GM23248 (cell line): ENCODE measurements around the gene NR1H4. TPM values are rescaled to one million over a fixed set of nuclear protein-coding genes. Genes with fewer than 3 reads are reported as not detected.

Source experiments
- DNase-seq: peaks from one replicate; pipeline ENCODE4 v3.0.0-alpha.2; 2015
- H2AFZ ChIP-seq: fragments of 200-600 bp; sonication (generic); 2 replicates; pipeline ENCODE4 v1.6.1; 2016; ENCODE audit warnings: antibody characterized with exemption
- H3F3A ChIP-seq: fragments of 200-600 bp; sonication (generic); 2 replicates; pipeline ENCODE4 v1.6.1; 2016; ENCODE audit warnings: mild to moderate bottlenecking, antibody characterized with exemption, mixed run types; ENCODE audit not compliant: insufficient read depth
- H3K27ac ChIP-seq: fragments of 200-600 bp; sonication (generic); 2 replicates; pipeline ENCODE4 v1.5.1; 2016; ENCODE audit warnings: mild to moderate bottlenecking
- H3K27me3 ChIP-seq: fragments of 200-600 bp; sonication (generic); replicated peaks from 2 replicates; pipeline ENCODE4 v1.6.1; 2016; ENCODE audit warnings: mild to moderate bottlenecking; ENCODE audit not compliant: insufficient read depth
- H3K36me3 ChIP-seq: fragments of 200-600 bp; sonication (generic); 2 replicates; pipeline ENCODE4 v1.6.1; 2016; ENCODE audit warnings: low read depth, mild to moderate bottlenecking
- H3K4me1 ChIP-seq: fragments of 200-600 bp; sonication (generic); 2 replicates; pipeline ENCODE4 v1.6.1; 2016; ENCODE audit warnings: mild to moderate bottlenecking; ENCODE audit not compliant: insufficient read depth
- H3K4me2 ChIP-seq: fragments of 200-600 bp; sonication (generic); one replicate; pipeline ENCODE4 v1.6.1; 2016; ENCODE audit warnings: mild to moderate bottlenecking; ENCODE audit not compliant: unreplicated experiment
- H3K4me3 ChIP-seq: fragments of 200-600 bp; sonication (generic); 2 replicates; pipeline ENCODE4 v1.5.1; 2016; ENCODE audit warnings: mild to moderate bottlenecking
- H3K79me2 ChIP-seq: fragments of 200-600 bp; sonication (generic); 2 replicates; pipeline ENCODE4 v1.6.1; 2016; ENCODE audit warnings: mild to moderate bottlenecking; ENCODE audit not compliant: insufficient read depth
- H3K9ac ChIP-seq: fragments of 200-600 bp; sonication (generic); 2 replicates; pipeline ENCODE4 v1.6.1; 2016; ENCODE audit warnings: mild to moderate bottlenecking
- H3K9me2 ChIP-seq: fragments of 200-600 bp; sonication (generic); 2 replicates; pipeline ENCODE4 v1.6.1; 2016; ENCODE audit warnings: mixed run types, mild to moderate bottlenecking, moderate library complexity; ENCODE audit not compliant: insufficient read depth
- H3K9me3 ChIP-seq: fragments of 200-600 bp; sonication (generic); one replicate; pipeline ENCODE4 v1.6.1; 2017; ENCODE audit warnings: low read depth
- H4K20me1 ChIP-seq: fragments of 200-600 bp; sonication (generic); 2 replicates; pipeline ENCODE4 v1.6.0; 2016; ENCODE audit not compliant: insufficient read depth
- EZH2 ChIP-seq: fragments of 200-600 bp; sonication (generic); IDR thresholded peaks from 2 replicates; pipeline ENCODE4 v1.6.1; 2018; ENCODE audit warnings: antibody characterized with exemption, mild to moderate bottlenecking; ENCODE audit not compliant: insufficient read depth, poor library complexity, severe bottlenecking
- EZH2phosphoT487 ChIP-seq: fragments of 200-600 bp; sonication (generic); IDR thresholded peaks from 2 replicates; pipeline ENCODE4 v1.6.1; 2018; ENCODE audit warnings: antibody characterized with exemption, moderate library complexity, mild to moderate bottlenecking, low read depth; ENCODE audit not compliant: insufficient read depth
- WGBS, 2 experiments: methylation state at CpG; one replicate each; pipeline ENCODE4 v1.1.6; 2015 to 2017; ENCODE audit warnings: low lambda C conversion rate in 2 of 2, low coverage in 1 of 2; ENCODE audit errors: missing lambda C conversion rate in 2 of 2; 5-methylcytosine and 5-hydroxymethylcytosine counted together
- in situ Hi-C: fragments of 300-500 bp; cut with MboI; formaldehyde crosslinking; loops from 2 replicates; pipeline ENCODE4 v1.15.0; 2020
- polyA plus RNA-seq: library from polyadenylated mRNA; unstranded; fragments of >200 nt; fragmentation: Nextera tagmentation; extraction: Ambion mirVana; gene quantifications from 2 replicates; pipeline ENCODE4 v1.2.1, GENCODE V29; 2016
- total RNA-seq: library from RNA; depleted of rRNA; stranded (reverse); fragments of >200 nt; shearing (Covaris generic); gene quantifications from 2 replicates; pipeline ENCODE4 v1.2.3, GENCODE V29; 2014

NR1H4 gene
- total and polyA plus RNA-seq, 2 experiments from 2014 or later, result not detected

DNA sequence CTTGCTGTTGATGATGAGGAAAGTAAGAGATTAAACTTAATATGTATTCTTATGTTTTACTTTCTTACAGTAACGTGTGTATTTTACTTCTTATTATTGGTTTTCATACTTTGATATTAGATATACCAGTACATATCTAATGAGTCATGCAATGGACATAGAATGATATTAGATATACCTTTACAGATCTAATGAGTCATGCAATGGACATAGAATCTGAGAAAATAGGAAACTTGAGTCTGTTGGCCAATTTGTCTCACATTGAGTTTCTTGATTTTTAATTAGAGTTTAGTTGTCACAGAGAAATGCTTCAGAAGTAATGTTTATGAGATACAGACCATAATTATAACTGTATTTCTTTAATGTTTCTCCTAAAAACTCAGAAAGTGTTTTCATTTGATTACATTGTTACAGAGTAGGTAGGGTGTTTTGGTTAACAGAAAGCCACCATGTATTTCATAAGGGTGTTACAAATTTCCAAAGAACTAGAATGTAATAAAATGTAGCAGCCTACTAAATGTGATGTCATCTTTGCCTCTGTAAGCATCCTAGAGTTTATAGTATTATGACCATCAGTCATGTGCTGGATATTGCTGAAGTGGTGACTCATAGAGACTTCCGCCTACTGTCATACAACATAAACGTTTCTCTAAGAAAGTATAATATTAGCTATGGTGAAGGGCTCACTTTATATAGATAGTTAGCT is 102.8 kb downstream of the NR1H4 start:
- H3K27ac ChIP-seq, result 0 out of 2 replicates have a peak overlapping the region, but pooled peaks have one; percentile 7
- peaks cover 18% of the 10 kb centered on the region; the same call in 1 of the 2 replicates for H3K4me1 ChIP-seq
- TF ChIP-seq EZH2 (no peak), EZH2phosphoT487 (no peak)
- no peak overlapping the region for H3K4me3 ChIP-seq
- no peaks in the 10 kb centered on the region for H3K27me3 ChIP-seq
- no peak overlapping the region for H2AFZ ChIP-seq
- no peaks in the 10 kb centered on the region for H4K20me1 ChIP-seq
- H3K79me2 ChIP-seq, result peaks cover 66% of the 10 kb centered on the region
- no peaks in the 10 kb centered on the region for H3F3A ChIP-seq
- no peak overlapping the region for H3K9ac ChIP-seq
- WGBS, 2 experiments, result 33% methylated on average over 3 of the region's 3 CpGs
- no peaks in the 10 kb centered on the region for H3K9me3 ChIP-seq
- no peaks in the 10 kb centered on the region for H3K36me3 ChIP-seq
- in situ Hi-C loops, result no loop called here
- peak; percentile 92 for DNase-seq
- peak overlapping the region; percentile 12 for H3K4me2 ChIP-seq
- no peaks in the 10 kb centered on the region for H3K9me2 ChIP-seq

DNA sequence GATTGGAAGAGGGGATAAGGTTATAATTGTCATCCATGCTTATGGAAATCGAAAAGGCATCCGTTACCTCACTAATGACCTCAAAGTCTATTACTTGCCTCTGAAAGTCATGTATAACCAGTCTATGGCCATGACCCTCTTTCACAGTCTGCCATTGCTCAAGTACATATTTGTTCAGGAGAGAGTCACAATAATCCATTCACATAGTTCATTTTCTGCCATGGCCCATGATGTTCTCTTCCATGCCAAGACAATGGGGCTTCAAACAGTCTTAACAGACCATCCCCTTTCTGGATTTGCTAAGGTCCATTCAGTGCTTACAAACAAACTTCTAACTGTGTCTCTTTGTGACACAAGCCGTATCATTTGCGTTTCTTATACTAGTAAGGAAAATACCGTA is 105.3 kb downstream of the NR1H4 start:
- Histone ChIP-seq H3K79me2 (peaks cover 90% of the 10 kb centered on the region), H3K27me3 (no peaks in the 10 kb centered on the region), H3K9me3 (no peaks in the 10 kb centered on the region), H2AFZ (no peak overlapping the region), H3K4me2 (no peak overlapping the region), H4K20me1 (no peaks in the 10 kb centered on the region), H3K9ac (no peak overlapping the region), H3K9me2 (no peaks in the 10 kb centered on the region), H3F3A (no peaks in the 10 kb centered on the region), H3K27ac (no peak overlapping the region), H3K4me3 (no peak overlapping the region), H3K36me3 (no peaks in the 10 kb centered on the region), H3K4me1 (peaks cover 15% of the 10 kb centered on the region; the same call in 1 of the 2 replicates)
- in situ Hi-C loops, result no loop called here
- 98 to 99% methylated on average over 5 of the region's 5 CpGs for WGBS, 2 experiments
- no peak for DNase-seq
- TF ChIP-seq EZH2phosphoT487, result no peak
- no peak for TF ChIP-seq EZH2

DNA sequence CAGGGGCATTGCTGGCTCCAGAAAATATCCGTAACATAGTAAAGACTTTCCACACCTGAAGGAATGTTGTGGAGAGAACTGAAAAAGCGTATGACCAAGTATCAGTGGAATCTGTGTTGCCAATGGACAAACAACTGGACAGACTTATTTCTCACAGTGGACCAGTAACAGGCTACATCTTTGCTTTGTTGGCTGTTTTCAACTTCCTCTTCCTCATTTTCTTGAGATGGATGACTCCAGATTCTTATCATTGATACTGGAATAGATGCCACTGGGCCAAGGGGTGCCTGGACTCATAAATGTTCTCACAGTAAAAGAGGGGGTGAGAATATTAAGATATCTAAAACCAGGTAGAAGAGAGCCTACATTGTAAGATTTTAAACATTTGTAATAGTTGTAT is 106.2 kb downstream of the NR1H4 start:
- DNase-seq, result no peak

DNA sequence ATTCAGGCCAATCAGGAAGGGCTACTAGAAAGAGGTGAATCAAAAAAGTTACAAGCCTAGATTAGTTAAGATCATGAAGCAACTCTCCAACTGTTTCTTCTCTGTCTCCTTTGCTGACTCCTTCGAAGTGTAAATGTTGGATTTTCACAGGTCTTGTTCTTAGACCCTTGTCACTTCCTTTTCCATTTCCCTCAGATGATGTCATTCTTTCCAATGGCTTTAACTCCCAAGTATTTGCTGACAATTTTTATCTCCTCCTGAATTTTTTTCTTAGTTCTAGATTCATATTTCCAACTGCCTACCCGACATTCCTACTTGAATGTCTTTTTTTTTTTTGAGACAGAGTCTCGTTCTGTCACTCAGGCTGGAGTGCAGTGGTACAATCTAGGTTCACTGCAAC is 110.6 kb downstream of the NR1H4 start:
- in situ Hi-C loops, result no loop called here
- Histone ChIP-seq H3K9me2 (no peaks in the 10 kb centered on the region), H2AFZ (no peak overlapping the region), H4K20me1 (no peaks in the 10 kb centered on the region), H3K9ac (no peak overlapping the region), H3K27ac (no peak overlapping the region), H3K27me3 (no peaks in the 10 kb centered on the region), H3K4me2 (no peak overlapping the region), H3K4me3 (no peak overlapping the region), H3K79me2 (peaks cover 63% of the 10 kb centered on the region), H3K4me1 (no peaks in the 10 kb centered on the region), H3F3A (no peaks in the 10 kb centered on the region), H3K9me3 (no peaks in the 10 kb centered on the region), H3K36me3 (no peaks in the 10 kb centered on the region)
- no peak for TF ChIP-seq EZH2
- TF ChIP-seq EZH2phosphoT487, result no peak
- DNase-seq, result no peak
- WGBS, 2 experiments, result 98% methylated on average over 3 of the region's 3 CpGs

More for the DNA sequence above, 106.2 kb downstream of the NR1H4 start:
- H4K20me1 ChIP-seq, result no peaks in the 10 kb centered on the region
- H3K9me3 ChIP-seq, result no peaks in the 10 kb centered on the region
- H3F3A ChIP-seq, result no peaks in the 10 kb centered on the region
- H3K9ac ChIP-seq, result no peak overlapping the region
- H3K36me3 ChIP-seq, result no peaks in the 10 kb centered on the region
- TF ChIP-seq EZH2 (no peak), EZH2phosphoT487 (no peak)
- no peak overlapping the region for H3K4me2 ChIP-seq
- no peak overlapping the region for H3K4me3 ChIP-seq
- in situ Hi-C loops, result no loop called here
- H3K79me2 ChIP-seq, result peaks cover 95% of the 10 kb centered on the region
- peaks cover 11% of the 10 kb centered on the region; the same call in 1 of the 2 replicates for H3K4me1 ChIP-seq
- H3K9me2 ChIP-seq, result no peaks in the 10 kb centered on the region
- 95 to 100% methylated on average over 2 of the region's 2 CpGs for WGBS, 2 experiments
- no peak overlapping the region for H2AFZ ChIP-seq
- H3K27ac ChIP-seq, result no peak overlapping the region
- H3K27me3 ChIP-seq, result no peaks in the 10 kb centered on the region
